HepG2 (cell line): ENCODE results near the gene KIAA0040. TPM values are rescaled to one million over a fixed set of nuclear protein-coding genes. Genes with fewer than 3 reads are reported as not detected.

Experiments
- ATAC-seq: fragments of 200-7000 bp; cut with Tn5 transposase; 3 replicates; pipeline ENCODE4 v1.9.1; 2020; ENCODE audit warnings: mild to moderate bottlenecking, moderate library complexity
- BruUV-seq: library from RNA; stranded (reverse); fragments of 400-500 nt; replicated peaks from 2 replicates; lab custom pipeline; 2021; lab: Mats Ljungman, UMichigan
- CTCF ChIA-PET: fragments of 300-600 bp; formaldehyde crosslinking; extraction: SDS; loops from one replicate; lab custom pipeline; 2021; ENCODE audit warnings: low total read pairs, inconsistent platforms, low intra/inter-chr PET ratio; lab: Yijun Ruan, JAX
- POLR2A ChIA-PET: fragments of 350-600 bp; sonication (Branson Sonifier 250); formaldehyde crosslinking; loops from one replicate; lab custom pipeline; 2020; ENCODE audit warnings: antibody characterized with exemption, inconsistent platforms; lab: Yijun Ruan, JAX
- DNase-seq: peaks from one replicate; pipeline ENCODE4 v3.0.0-alpha.2; 2015; ENCODE audit warnings: low spot score
- FAIRE-seq: peaks from 3 replicates; lab custom pipeline; 2011; peaks lifted over from hg19 to GRCh38; lab: Jason Lieb, UNC
- H2AFZ ChIP-seq: one replicate; pipeline ENCODE4 v1.6.1; 2011; ENCODE audit warnings: low read length, inconsistent platforms
- H3K27ac ChIP-seq: fragments of 300-600 bp; 3 replicates; pipeline ENCODE4 v1.8.0; 2011; ENCODE audit warnings: mixed run types, mild to moderate bottlenecking, mixed read lengths, low read length, inconsistent platforms; ENCODE audit not compliant: insufficient read depth; ENCODE audit errors: extremely low read length
- H3K27me3 ChIP-seq, 2 experiments: fragments of 200-600 bp in 1 of 2; 2 replicates in 1 of 2; 3 replicates in 1 of 2; pipeline versions ENCODE4 v1.6.0 to v1.8.0; 2011; ENCODE audit warnings: low read length in 2 of 2, mild to moderate bottlenecking in 2 of 2, moderate library complexity in 2 of 2, inconsistent platforms in 1 of 2; ENCODE audit not compliant: insufficient read depth in 2 of 2, control insufficient read depth in 1 of 2
- H3K36me3 ChIP-seq, 2 experiments: fragments of 200-600 bp in 1 of 2; replicated peaks in 1 of 2; 2 replicates in 1 of 2; 3 replicates in 1 of 2; pipeline versions ENCODE4 v1.5.1 to v1.8.0; 2011; ENCODE audit warnings: low read length in 2 of 2, inconsistent platforms in 1 of 2; ENCODE audit not compliant: insufficient read depth in 2 of 2, control insufficient read depth in 1 of 2
- H3K4me1 ChIP-seq: 2 replicates; pipeline ENCODE4 v1.5.1; 2012; ENCODE audit warnings: low read length, inconsistent platforms; ENCODE audit not compliant: insufficient read depth
- H3K4me2 ChIP-seq: 2 replicates; pipeline ENCODE4 v1.6.0; 2011; ENCODE audit warnings: low read depth, low read length, inconsistent platforms
- H3K4me3 ChIP-seq, 3 experiments: fragments of 200-600 bp in 1 of 3; sonication (generic), shearing (Covaris generic) in 1 of 3; replicated peaks in 1 of 3; 2 replicates each; pipeline ENCODE4 v1.5.1; 2011 to 2016; ENCODE audit warnings: low read length in 3 of 3, inconsistent platforms in 2 of 3, low read depth in 2 of 3, mild to moderate bottlenecking in 2 of 3, control low read depth in 1 of 3, mixed read lengths in 1 of 3; ENCODE audit not compliant: insufficient read depth in 1 of 3
- H3K79me2 ChIP-seq: one replicate; pipeline ENCODE4 v1.6.1; 2011; ENCODE audit warnings: low read length, inconsistent platforms; ENCODE audit not compliant: insufficient read depth
- H3K9ac ChIP-seq: 2 replicates; pipeline ENCODE4 v1.6.0; 2011; ENCODE audit warnings: mild to moderate bottlenecking, low read depth, low read length, inconsistent platforms; ENCODE audit not compliant: insufficient read depth
- H3K9me3 ChIP-seq: 2 replicates; pipeline ENCODE4 v1.5.1; 2012; ENCODE audit warnings: mild to moderate bottlenecking, low read length
- H4K20me1 ChIP-seq: 2 replicates; pipeline ENCODE4 v1.6.0; 2011; ENCODE audit warnings: inconsistent platforms, mild to moderate bottlenecking, low read length, moderate library complexity; ENCODE audit not compliant: insufficient read depth
- BCL3 ChIP-seq: sonication (generic); formaldehyde crosslinking; IDR thresholded peaks from 2 replicates; pipeline ENCODE4 v1.5.1; 2020; ENCODE audit warnings: mild to moderate bottlenecking, missing genetic modification reagents, moderate library complexity
- CBX1 ChIP-seq: IDR thresholded peaks from one replicate; pipeline ENCODE4 v1.6.1; 2016; ENCODE audit warnings: antibody characterized with exemption, low read depth
- DDIT3 ChIP-seq: sonication (generic); formaldehyde crosslinking; IDR thresholded peaks from 2 replicates; pipeline ENCODE4 v1.4.0; 2020; ENCODE audit warnings: mild to moderate bottlenecking, missing genetic modification reagents
- ELK4 ChIP-seq: sonication (generic); formaldehyde crosslinking; IDR thresholded peaks from 2 replicates; pipeline ENCODE4 v1.9.0; 2021; ENCODE audit warnings: missing genetic modification reagents, borderline replicate concordance
- GLMP ChIP-seq: sonication (generic); formaldehyde crosslinking; IDR thresholded peaks from 2 replicates; pipeline ENCODE4 v1.9.0; 2021; ENCODE audit warnings: missing genetic modification reagents, mild to moderate bottlenecking, borderline replicate concordance
- HMG20B ChIP-seq: conservative IDR thresholded peaks from 2 replicates; pipeline ENCODE4 v1.6.1; 2016; ENCODE audit warnings: missing genetic modification reagents, missing compliant biosample characterization
- IRX3 ChIP-seq: sonication (generic); formaldehyde crosslinking; IDR thresholded peaks from 2 replicates; pipeline ENCODE4 v1.8.1; 2023; ENCODE audit warnings: mild to moderate bottlenecking, low read depth, missing genetic modification reagents, borderline replicate concordance
- JUND ChIP-seq: sonication (generic); formaldehyde crosslinking; IDR thresholded peaks from 2 replicates; pipeline ENCODE4 v1.8.0; 2022; ENCODE audit warnings: mild to moderate bottlenecking, missing genetic modification reagents
- PTBP1 ChIP-seq: fragments of 200-400 bp; formaldehyde crosslinking; IDR thresholded peaks from 2 replicates; pipeline ENCODE4 v1.6.1; 2018; ENCODE audit warnings: low read length, low read depth; ENCODE audit not compliant: poor library complexity, severe bottlenecking
- RNF2 ChIP-seq: fragments of 450-650 bp; conservative IDR thresholded peaks from 2 replicates; pipeline ENCODE4 v1.6.1; 2016; ENCODE audit warnings: low read depth
- SIX4 ChIP-seq: sonication (generic); formaldehyde crosslinking; IDR thresholded peaks from 2 replicates; pipeline ENCODE4 v1.4.0; 2020; ENCODE audit warnings: missing genetic modification reagents
- SRSF1 ChIP-seq: fragments of 200-400 bp; formaldehyde crosslinking; optimal IDR thresholded peaks from 2 replicates; pipeline ENCODE3; 2017; ENCODE audit warnings: mild to moderate bottlenecking, low read depth, low read length, moderate library complexity
- ZNF17 ChIP-seq: sonication (generic); formaldehyde crosslinking; IDR thresholded peaks from 2 replicates; pipeline ENCODE4 v1.5.0; 2020; ENCODE audit warnings: mild to moderate bottlenecking, missing genetic modification reagents
- ZNF235 ChIP-seq: sonication (generic); formaldehyde crosslinking; IDR thresholded peaks from 2 replicates; pipeline ENCODE4 v1.8.1; 2023; ENCODE audit warnings: mild to moderate bottlenecking, missing genetic modification reagents, borderline replicate concordance
- ZNF329 ChIP-seq: sonication (generic); formaldehyde crosslinking; IDR thresholded peaks from 2 replicates; pipeline ENCODE4 v1.9.0; 2021; ENCODE audit warnings: low read depth, mild to moderate bottlenecking, missing genetic modification reagents
- ZNF547 ChIP-seq: sonication (generic); formaldehyde crosslinking; IDR thresholded peaks from 2 replicates; pipeline ENCODE4 v1.5.1; 2020; ENCODE audit warnings: mild to moderate bottlenecking, missing genetic modification reagents
- ZNF710 ChIP-seq: sonication (generic); formaldehyde crosslinking; IDR thresholded peaks from 2 replicates; pipeline ENCODE4 v1.5.0; 2020; ENCODE audit warnings: mild to moderate bottlenecking, missing genetic modification reagents, borderline replicate concordance
- WGBS: methylation state at CpG from one replicate; pipeline ENCODE4 v1.1.6; 2017; ENCODE audit warnings: low lambda C conversion rate; 5-methylcytosine and 5-hydroxymethylcytosine counted together
- in situ Hi-C: cut with HindIII; loops from 2 replicates; pipeline ENCODE4 v1.10.0; 2017; ENCODE audit warnings: low pct_unique_long_range_greater_than_20kb; ENCODE audit not compliant: extremely low pct_ligation_motif_present
- intact Hi-C: fragments of 100-400 bp; cut with micrococcal nuclease; formaldehyde crosslinking; loops from one replicate; pipeline ENCODE4 v1.10.0; 2022; ENCODE audit not compliant: unreplicated experiment
- polyA plus RNA-seq, 8 experiments: library from polyadenylated mRNA; depleted of rRNA in 3 of 8; stranded (reverse) in 7 of 8; unstranded in 1 of 8; fragments of >200 nt; fragmentation: Illumina TruSeq in 4 of 8; extraction: Trizol in 4 of 8; gene quantifications; 2 replicates each; pipeline versions ENCODE4 v1.2.1 to v1.2.3, GENCODE V29; 2011 to 2016; ENCODE audit warnings: low read depth in 4 of 8, missing spikeins in 1 of 8, mixed read lengths in 1 of 8; ENCODE audit not compliant: insufficient read depth in 1 of 8
- total RNA-seq, 5 experiments: library from RNA; depleted of rRNA; stranded (reverse); fragments of >200 nt; fragmentation: Illumina TruSeq; extraction: Trizol; gene quantifications; 2 replicates each; pipeline ENCODE4 v1.2.3, GENCODE V29; 2016; ENCODE audit warnings: low read depth in 1 of 5

Gene KIAA0040
- total and polyA plus RNA-seq, 2 of the 13 experiments (the other 11 are each of a cell fraction or from before 2014, with no cell fraction given) = 0.24 to 0.26 TPM

- no peak for TF ChIP-seq JUND (CRISPR knock-in tag)
- no peak for TF ChIP-seq PTBP1
- TF ChIP-seq HMG20B (CRISPR knock-in tag) = no peak
- TF ChIP-seq DDIT3 = no peak
- TF ChIP-seq ZNF329 (CRISPR knock-in tag) = no peak
- TF ChIP-seq CBX1 = no peak
These were observed 19.0 kb downstream of the KIAA0040 start (continued) for GRCh38 chr1:175173531-175173930.

- no peak overlapping the region for H3K9ac ChIP-seq
- no peak overlapping the region for H3K27ac ChIP-seq
- H3K4me2 ChIP-seq = no peak overlapping the region
- in situ Hi-C loops (loop anchor here (25.0 kb wide), 3 partner anchors 715 to 1665 kb away; no protein-coding TSS in a partner anchor), intact Hi-C loops (no loop called here)
- DNase-seq (no peak), FAIRE-seq (no peak), ATAC-seq (no peak)
- H2AFZ ChIP-seq = no peak overlapping the region
- no peaks in the 10 kb centered on the region for H3K27me3 ChIP-seq
- no peaks in the 10 kb centered on the region for H3K36me3 ChIP-seq
- WGBS = 60% methylated on average over 3 of the region's 3 CpGs
- no peaks in the 10 kb centered on the region for H3K79me2 ChIP-seq
- H3K4me3 ChIP-seq = no peak overlapping the region
- H3K4me1 ChIP-seq = no peaks in the 10 kb centered on the region
- no peaks in the 10 kb centered on the region for H3K9me3 ChIP-seq
- no peaks in the 10 kb centered on the region for H4K20me1 ChIP-seq
- BruUV-seq = no TSS peak
- POLR2A ChIA-PET = no interaction called here
- CTCF ChIA-PET = no interaction called here
- TF ChIP-seq ZNF17 (CRISPR knock-in tag) = no peak
- no peak for TF ChIP-seq BCL3 (CRISPR knock-in tag)
- TF ChIP-seq IRX3 (CRISPR knock-in tag) = no peak
- no peak for TF ChIP-seq ZNF235 (CRISPR knock-in tag)
- TF ChIP-seq ZNF547 (CRISPR knock-in tag) = no peak
- TF ChIP-seq RNF2 = no peak
- TF ChIP-seq SRSF1 = no peak
- TF ChIP-seq GLMP (CRISPR knock-in tag) = no peak
- TF ChIP-seq ZNF710 (CRISPR knock-in tag) = no peak
- TF ChIP-seq SIX4 (CRISPR knock-in tag) = no peak
- no peak for TF ChIP-seq ELK4 (CRISPR knock-in tag)
These were observed 20.1 kb downstream of the KIAA0040 start for GRCh38 chr1:175172503-175172902.
